ENCODE measurements around the gene RBBP8NL.

RBBP8NL gene

GRCh38 chr20:62371588-62372041 is 55.7 kb downstream of the RBBP8NL start:
- no peak for DNase-seq

DNA sequence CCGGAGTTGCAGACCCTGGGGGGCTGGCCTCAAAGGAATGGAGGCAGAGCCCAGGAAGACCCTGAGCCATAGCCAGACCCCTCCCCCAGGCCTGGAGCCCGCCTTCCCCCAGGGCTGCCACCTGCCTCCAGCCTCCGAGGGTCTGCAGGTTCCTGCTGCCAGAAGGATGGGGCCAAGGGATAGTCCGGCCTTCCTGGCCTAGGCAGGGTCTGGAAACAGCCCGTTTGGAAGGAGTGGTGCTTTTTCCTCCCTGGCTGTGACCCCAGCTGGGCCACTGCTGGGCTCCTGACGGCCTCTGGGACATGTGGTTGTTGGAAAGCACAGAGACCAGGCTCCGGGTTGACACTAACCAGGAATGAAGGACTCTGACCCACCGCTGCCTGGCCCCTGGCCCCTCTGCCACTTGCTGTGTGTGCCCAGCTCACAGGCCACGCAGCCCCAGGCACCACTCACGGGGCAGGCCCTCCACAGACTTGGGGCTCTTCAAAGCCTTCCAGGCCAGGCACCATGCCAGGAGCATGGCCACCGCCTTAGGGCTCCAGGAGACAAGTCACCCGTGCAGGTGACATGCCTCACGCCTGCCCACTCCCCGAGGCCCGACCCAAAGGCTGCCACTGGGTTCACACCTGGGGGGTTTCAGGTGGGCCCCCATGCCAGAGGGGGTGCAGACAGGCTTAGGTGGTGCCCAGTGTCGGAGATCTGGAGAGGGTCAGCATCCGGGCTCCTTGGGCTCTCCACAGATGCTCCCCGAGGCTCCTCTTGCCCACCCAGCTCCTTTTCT is 56.3 kb downstream of the RBBP8NL start:
- no peak for DNase-seq

GRCh38 chr20:62370115-62370806 is 57.1 kb downstream of the RBBP8NL start:
- DNase-seq: no peak

DNA sequence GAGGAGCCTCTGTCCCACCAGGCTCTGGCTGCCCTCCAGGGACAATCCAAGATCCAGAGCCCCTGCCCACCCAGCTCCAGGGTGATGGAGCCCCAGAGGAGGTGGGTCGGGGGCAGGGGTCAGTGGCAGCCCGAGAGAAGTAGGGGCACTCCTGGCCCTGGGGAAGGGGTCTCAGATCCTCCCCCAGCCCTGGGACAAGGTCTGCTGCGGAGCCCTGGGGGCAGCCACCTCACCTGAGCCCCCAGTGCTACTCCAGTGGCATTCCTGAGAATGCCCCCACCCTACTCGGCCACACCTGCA is 57.6 kb downstream of the RBBP8NL start:
- no peak for DNase-seq

DNA sequence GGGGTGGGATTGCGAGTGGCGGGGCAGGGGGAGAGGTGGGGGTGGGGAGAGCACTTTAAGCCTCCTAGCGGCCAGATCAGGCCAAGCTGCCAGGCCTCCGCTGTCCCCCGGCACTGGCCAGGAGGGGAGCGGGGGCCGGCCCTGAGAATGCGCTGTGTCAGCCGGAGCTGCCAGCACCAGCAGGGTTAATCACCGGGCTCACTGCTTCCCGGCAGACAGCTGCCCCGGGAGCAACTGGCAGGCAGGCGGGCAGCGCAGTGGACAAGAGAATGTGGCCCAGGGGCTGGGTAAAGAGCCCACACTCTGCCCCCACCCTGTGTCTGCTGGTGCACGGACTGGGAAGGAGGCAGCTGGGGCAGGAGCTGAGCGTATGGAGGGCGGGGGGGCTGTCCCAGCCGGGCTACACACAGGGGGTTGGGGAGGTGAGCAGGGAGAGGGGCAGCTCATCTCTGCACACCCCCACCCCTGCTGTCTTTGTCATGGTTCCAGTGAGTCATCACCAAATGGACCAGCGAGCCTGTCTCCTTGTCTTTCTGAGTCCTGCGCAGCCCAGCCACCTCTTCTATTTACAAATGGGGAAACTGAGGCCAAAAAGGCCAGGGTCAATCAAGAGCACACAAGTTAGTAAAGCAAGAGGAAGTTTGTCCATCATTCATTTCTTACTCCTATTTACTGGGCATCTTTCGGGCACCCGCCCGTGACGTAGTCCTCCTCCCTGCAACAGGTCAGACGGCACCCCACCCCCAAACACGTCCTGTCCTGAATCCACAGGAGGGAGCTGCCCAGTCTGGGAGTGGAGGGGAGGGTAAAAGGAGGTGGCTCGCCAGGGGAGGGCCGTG is 58.1 kb downstream of the RBBP8NL start:
- no peak for DNase-seq

DNA sequence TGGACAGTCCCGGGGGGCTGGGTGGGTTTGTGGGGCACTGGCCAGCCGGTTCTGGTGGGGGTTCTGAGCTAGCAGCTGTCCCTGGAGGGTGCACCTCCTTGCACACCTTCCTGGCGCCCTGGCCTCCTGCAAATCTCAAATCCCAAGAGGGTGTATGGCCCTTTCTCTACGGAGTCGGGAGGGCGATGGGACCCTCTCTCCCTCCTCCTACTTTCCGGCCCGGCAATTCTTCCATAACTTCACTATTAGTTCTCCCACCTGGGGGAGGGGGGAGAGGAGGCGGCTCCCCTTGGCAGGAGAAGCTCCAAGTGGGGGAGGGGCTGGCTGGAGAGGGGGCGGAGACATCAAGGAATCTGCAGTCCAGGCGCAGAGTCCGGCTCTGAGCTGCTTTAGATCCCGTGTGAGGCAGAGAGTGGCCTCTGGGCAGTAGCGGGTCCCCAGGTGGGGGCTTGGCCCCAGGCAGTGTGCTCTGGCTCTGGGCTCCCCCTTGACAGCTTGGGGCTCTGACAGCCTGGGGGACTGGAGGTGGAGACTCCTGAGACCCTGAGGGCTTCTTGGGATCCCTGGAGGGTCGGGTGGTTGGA is 58.9 kb downstream of the RBBP8NL start:
- no peak for DNase-seq

GRCh38 chr20:62367633-62368391 is 59.5 kb downstream of the RBBP8NL start:
- DNase-seq: no peak

- no peak for DNase-seq
These were observed 60.2 kb downstream of the RBBP8NL start, which contains the start of gene LAMA5 for GRCh38 chr20:62367136-62367632. TSS of gene LAMA5 (minus strand) at chr20:62367312. CDS start at chr20:62367245, 67 bp downstream.

- no peak for DNase-seq
These were observed 60.8 kb downstream of the RBBP8NL start for GRCh38 chr20:62366370-62367135.

DNA sequence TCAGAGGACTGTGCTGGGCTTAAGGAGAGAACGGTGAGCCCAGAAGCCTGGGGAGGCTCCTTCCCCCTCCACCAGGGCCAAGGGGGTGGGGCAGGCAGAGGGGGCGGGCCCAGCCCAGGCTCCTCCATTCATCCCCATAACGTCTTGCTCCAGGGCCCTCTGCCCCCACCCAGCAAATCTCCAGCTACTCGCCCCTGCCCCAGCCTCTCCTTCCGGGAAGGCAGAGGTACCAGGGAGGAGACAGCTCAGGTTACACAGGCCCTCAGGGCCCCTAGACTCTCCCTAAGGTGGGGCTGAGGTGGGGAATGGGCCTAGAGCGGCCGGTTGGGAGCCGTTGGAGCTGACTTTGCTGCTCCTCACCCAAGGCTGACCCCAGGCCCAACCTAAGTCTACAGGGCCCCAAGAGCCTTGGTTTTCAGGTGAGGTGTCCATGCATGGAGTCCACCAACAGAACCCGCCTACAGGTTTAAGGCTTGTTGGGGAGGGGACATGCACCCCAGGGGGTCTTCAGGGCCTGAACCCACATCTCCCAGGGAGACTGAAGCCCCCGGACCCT is 61.4 kb downstream of the RBBP8NL start:
- peak; percentile 35 for DNase-seq

- DNase-seq: no peak
These were observed 62.2 kb downstream of the RBBP8NL start for GRCh38 chr20:62364911-62365736.

DNA sequence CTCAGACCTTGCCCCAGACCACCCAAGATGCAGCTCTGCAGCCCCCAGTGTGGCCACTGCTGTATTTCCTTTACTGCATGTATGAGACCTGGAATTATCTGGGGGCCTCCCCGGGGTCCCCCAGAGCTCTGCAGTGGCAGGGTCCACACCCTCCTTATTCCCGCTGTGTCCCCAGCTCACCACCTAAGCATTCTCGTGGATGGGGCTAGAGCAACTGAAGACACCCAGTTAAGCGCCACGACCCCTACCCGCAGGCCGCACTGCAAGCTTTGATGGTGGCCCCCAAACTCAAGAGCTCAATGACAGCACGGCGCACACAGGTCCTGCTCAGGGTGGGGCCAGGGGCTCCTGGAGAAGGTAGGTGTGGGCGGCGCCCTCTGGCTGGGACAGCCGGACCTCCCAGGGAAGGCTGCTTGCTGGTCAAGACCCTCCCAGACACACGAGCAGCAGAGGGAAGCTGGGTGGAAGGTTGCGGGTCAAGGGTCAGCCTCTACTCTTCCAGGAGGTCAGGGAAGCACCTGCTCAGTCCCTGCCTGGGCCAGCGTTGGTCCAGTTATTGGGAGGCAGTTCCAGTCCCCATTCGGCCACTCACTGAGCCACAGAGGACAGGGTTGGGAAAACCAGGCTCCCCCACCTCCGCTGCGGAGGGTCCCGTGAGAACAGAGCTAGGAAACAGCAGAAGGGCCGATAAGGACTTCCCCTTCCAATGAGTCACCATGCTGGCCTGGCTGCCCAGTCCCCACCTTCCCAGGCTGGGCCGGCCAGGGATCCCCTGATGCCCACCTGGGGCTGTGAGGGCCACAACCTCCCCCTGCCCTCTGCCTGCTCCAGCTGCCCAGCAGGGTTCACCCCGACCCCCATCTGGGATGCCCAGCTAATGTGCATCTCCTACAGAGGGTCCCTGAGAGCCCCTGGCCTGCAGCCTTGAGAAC is 63.2 kb downstream of the RBBP8NL start:
- DNase-seq: no peak

DNA sequence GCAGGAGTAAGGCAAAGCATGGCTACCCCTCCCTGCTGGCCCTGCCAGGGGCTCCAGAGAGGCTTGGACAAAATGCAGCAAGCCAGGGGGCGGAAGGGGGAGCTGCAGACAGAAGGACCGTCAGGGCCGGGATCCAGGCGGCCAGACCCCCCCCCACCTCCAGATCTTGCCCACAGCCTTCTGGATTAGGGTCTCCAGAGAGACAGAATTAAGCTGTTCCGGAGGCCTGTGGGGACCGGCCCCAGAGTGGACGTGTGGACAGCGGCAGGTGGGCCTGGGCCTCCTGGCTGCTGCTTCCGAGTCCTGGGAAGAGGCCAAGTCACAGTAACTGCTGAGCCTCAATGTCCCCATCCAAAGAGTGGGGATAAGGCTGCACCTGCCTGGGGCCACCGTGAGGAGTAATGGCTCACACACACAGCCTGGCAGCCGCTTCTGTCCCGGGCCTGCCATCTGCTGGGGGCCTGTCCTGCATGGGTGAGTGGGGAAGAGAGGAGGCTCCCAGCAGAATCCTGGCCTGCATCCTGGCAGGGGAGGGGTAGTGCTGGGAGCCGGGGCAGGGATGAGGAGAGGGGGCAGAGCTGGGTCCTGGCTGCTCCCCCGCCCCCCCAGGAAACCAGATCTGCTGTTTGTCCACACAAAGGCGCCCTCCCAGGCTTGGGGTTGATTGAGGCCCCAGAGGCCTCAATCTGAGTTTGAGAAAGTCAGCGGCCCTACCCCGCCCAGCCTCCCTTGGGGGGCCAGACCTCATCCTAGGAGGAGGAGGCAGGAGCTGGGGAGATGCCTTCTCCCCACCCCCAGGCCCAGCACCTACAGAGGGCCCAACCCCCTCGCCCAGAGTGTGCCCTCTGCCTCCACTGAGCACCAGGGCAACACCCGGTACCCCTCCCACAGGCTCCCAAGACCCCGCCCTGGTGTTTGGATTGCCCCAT is 64.1 kb downstream of the RBBP8NL start:
- DNase-seq: no peak

DNA sequence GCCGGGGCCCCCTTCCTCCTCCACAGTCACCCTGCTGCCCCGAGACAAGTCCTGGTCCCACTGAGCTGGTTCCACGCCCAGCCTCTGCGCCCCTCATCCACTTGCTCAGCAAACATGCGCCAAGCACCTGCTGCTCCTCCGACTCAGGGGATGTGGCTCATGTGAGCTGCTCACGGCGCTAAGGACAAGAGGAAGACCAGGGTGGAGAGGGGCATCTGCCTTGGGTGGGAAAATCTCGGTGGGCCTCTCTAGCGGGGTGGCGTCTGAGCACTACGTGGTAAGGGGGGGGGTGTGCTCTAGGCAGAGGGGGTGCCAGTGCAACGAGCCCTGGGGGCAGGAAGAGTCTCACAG is 64.8 kb downstream of the RBBP8NL start:
- DNase-seq: no peak

- no peak for DNase-seq
These were observed 65.3 kb downstream of the RBBP8NL start for GRCh38 chr20:62361799-62362589.

DNA sequence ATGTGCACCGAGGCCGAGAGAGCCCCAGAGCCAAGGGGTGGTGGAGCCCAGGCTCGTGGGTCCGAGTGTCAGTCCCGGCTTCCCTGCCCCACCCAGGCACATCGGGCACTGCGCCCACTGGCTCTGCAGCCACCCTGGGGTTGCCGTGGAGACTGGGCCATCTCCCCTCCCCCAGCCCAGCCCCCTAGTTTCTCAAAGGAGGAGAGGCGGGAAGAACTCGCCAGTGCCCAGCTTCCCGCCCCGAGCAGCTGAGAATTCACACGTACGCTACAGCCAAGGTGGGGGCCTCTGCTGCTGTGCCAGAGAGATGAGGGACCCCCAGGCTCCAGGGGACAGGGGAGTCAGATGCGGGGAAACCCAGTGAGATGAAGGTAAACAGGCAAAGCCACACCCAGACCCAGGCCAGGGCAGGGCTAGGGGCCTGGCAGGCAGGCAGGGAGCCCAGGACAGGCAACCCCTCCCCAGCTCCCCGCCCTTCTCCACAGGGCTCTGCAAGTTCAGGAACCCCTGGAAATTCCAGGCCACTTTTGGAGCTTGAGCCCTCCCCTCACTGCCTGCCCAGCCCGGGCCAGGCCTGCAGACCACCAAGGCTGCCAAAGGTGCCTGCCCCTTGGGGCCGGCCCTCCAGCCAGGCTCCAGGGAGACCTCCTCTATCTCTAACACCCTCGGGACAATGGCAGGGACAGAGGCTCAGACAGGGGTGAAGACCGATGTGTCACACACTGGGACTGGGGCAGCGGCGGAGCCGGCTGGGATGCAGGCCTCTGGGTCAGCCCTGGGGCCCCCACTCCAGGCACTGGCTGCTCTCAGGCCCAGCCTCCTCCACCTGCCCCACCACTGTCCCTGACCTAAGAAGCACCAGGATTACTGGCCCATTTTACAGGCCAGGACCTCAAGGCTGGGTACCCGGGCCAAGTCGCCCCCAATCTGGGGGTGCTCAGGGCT is 66.2 kb downstream of the RBBP8NL start:
- no peak for DNase-seq
